Jurkat, Clone E6-1 (cell line): Measurements from ENCODE around the gene LIFR.

Experiments
- DNase-seq: peaks from one replicate; pipeline ENCODE4 v3.0.0-alpha.2; 2011; ENCODE audit warnings: low read depth, low spot score
- H3K4me3 ChIP-seq: 2 replicates; pipeline ENCODE4 v1.5.1; 2011; ENCODE audit warnings: mild to moderate bottlenecking, low read length, control low read depth, moderate library complexity

The LIFR gene

DNA sequence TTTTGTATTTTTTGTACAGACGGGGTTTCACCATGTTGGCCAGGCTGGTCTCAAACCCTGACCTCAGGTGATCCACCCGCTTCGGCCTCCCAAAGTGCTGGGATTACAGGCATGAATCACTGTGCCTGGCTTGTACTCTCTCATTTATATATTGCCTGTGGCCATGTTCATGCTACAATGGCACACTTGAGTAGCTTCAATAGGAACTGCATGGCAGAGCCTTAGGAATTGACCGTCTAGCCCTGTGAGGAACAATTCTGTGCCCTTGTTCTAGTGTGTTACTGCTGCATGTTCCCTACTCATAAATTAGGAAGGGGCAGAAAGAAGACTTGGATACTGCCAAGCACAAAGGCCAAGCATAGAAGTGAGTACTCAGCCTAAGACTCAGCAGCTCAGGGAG, 104.2 kb downstream of the LIFR start:
- H3K4me3 ChIP-seq: no peak overlapping the region
- DNase-seq: no peak

DNA sequence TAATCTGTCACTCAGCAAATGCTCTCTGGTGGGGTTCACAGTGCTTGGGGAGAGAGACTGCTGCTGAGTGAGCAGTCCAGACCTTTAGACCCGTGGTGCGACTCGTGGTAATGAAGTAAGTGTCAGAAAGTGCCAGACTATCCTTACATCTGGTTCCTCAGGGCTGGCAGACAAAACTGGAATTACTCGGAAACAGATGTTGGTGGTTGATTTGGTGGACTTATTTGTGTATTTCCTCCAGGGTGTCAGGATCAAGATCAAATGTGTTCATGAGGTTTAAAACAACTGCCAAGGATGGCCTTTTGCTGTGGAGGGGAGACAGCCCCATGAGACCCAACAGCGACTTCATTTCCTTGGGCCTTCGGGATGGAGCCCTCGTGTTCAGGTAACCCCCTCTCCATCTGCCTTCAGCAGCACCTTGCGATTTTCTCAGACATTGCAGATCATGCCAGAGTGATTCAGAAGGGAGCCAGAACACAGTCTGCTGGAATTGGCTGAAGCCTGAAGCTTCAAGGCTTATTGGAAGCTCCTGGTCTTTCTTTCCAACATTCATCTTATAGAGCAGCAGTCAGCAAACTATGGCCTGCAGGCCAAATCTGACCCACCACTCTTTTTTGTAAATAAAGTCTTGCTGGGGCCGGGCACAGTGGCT, 105.2 kb downstream of the LIFR start:
- DNase-seq: no peak
- no peak overlapping the region for H3K4me3 ChIP-seq

DNA sequence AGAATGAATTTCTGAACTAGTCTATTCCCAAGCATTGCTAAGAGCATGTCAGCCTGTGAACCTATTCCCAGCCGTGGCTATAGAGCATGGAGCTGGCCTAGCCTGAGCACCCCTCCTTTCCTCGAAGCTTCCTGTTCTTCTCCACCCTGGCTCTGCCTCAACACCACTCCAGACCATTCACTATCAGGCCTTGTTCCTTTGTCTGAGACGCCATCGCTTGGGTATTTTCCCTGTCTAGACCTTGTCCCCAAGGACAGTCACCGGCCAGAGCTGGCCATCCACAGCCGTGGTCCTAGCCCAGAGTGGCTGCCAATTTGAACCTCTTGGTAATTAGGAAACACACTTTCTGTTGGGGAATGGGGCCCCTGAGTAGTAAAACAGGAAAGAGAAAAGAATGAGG, 105.8 kb downstream of the LIFR start:
- no peak for DNase-seq

DNA sequence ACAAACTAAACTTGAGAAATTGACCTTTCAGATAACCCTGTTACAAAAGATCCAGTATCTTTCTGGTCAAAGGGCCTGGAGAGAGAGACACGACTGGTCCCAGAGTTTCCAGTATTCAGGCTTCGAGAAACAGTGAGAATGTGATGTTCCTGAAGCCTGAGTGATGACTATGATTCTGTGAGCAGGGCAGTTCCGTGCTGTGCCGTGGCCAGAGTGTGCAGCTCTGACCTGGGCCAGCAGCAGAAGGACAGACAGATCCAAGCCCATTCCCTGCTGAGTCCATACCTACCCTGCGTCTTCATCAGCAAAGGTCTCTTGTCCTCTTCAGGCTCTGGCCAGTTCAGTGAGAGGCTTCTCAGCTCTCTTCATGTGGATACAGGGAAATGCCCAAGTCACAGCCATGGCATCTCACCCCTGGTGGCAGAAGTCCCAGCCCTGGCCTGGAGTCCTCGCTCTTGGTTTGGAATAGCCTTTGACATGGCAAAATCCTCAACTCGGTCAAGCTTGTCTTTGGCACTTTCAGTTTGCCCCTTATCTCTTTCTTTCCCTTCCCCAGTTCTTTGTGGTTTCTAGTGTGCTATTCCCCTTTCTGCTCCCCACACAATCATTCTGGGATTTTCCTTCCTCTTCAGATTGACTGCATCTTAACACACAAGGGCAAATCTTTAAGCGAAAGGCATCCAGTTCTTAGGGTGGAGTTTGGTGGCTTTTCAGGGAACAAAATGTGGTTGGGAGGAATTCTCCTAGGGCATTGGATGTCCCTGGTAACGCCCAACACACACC, 107.7 kb downstream of the LIFR start:
- no peak for DNase-seq
- no peak overlapping the region for H3K4me3 ChIP-seq

More for the DNA sequence above, 105.8 kb downstream of the LIFR start:
- H3K4me3 ChIP-seq: no peak overlapping the region

DNA sequence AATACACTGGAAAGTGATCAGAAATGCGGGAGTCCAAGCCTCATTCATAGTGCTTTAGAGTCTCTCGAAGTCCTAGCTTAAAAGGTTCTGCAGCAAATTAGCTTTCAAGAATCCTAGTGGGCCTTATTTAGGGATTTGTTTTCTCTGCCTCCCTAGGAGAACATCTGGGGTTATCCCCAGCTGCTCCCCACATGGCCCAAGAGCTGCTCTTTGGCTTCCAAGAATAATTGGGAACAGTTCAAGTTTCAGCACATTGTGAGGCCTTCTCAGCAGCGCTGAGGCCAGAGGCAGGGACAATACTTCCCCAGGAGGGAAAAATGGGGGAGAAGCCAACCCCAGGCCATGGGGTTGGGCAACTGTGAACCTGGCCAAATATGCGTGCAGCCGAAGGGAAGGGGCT, 108.7 kb downstream of the LIFR start:
- no peak overlapping the region for H3K4me3 ChIP-seq
- DNase-seq: no peak

DNA sequence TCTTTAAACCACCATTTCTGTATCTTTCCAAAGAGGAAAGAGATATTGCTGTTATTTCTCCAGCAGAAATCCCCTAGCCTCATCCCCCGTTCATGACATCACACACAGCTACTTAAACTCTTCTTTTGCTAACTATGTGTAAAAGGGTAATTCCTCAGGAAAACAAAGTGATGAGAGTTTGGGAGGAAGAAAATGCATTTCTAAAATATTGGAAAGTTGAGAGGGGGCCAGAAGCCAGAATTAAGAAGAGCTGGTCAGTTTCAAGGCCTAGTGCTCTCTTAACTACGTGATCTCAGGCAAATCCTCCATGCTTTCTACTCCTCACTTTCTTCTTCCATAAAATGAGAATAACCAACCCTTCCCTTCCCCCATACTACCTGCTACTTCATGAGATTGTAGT, 109.4 kb downstream of the LIFR start:
- DNase-seq: no peak
- no peak overlapping the region for H3K4me3 ChIP-seq

DNA sequence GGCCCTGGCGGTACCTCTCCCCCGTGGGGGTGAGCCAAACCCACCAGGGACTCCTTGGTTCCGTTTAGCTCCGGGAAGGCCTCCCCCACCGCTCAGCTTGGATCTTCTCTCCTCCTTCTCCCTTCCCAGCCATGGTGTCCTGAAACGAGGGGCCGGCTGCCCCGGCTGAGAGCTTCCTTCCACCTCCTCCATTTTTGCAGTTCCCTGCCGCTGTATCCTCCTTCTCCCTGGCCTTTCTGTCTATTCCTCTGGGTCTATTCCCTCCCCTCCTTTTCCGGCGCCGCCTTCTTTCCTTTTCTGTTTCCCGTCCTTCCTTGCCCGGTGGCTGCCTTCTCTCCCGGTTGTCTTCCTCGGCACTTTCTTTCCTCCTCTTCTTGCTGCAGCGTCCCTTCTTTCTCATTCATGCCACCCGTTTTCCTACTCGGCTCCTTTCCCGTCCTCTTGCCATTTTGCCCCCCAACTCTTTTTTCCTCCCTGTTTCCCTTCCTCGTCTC, 110.4 kb downstream of the LIFR start:
- no peak overlapping the region for H3K4me3 ChIP-seq
- DNase-seq: no peak

DNA sequence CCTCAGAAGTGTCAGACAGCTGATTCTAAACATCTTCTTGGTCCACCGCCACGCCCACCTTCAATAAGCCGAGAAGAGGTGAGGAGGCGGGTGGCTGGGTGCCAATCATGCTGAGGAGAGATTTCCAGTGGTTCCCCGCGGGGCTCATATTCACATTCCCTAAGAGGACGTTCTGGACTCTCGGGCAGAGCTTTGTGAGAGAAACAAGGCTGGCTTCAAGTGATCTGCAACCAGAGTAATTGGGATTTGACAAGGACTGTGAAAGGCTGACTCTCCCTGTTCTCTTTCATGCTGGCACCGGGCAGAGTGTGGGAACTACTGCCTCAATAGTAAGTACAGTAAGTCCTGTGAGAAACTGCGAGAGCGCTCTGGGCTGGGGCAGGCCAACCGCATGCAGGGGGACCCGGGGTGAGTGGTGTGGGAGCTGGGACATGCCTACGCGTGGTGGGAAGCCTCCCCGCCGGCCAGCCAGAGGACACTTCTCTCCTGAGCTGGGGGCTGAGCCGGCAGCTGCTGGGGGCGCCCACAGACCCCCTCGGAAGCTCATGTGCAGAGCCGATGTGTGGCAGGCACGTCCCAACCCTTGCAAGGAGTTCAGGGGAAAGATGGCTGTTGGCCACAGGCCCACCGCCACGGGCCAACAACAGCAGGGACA, 110.9 kb downstream of the LIFR start:
- no peak for DNase-seq
- no peak overlapping the region for H3K4me3 ChIP-seq

DNA sequence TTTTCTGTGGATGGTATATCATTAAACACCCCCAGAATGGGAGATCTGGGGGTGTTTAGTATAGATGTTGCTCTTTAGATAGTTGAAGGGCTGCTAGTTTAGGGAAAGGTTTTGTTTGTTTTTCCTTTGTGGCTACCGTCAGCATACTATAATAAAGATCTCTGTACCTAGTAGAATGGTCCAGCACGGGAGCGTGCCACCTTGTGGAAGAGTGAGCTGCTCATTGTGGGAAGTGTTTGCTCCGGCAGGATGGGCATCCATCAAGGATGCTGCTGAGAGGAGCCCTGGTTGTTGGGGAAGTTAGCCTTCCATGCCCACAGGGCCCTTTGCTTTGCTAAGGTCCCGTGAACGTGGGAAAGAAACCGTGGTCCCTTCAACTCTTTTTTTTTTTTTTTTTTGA, 113.1 kb downstream of the LIFR start:
- DNase-seq: no peak
- no peak overlapping the region for H3K4me3 ChIP-seq

DNA sequence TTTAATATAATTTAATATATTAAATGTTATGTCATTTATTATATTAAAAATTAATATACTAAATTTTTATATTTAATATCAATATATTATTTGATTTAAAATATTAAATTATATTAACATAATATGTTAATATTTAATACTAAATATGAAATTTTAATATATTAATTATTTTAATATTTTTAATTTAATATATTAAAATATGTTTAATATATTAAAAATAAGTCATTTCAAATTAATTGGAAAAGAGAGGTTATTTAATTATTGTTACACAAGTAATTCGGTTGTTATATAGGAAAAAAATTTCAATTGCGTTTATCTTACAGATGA, 114.2 kb downstream of the LIFR start:
- H3K4me3 ChIP-seq: no peak overlapping the region
- DNase-seq: no peak

DNA sequence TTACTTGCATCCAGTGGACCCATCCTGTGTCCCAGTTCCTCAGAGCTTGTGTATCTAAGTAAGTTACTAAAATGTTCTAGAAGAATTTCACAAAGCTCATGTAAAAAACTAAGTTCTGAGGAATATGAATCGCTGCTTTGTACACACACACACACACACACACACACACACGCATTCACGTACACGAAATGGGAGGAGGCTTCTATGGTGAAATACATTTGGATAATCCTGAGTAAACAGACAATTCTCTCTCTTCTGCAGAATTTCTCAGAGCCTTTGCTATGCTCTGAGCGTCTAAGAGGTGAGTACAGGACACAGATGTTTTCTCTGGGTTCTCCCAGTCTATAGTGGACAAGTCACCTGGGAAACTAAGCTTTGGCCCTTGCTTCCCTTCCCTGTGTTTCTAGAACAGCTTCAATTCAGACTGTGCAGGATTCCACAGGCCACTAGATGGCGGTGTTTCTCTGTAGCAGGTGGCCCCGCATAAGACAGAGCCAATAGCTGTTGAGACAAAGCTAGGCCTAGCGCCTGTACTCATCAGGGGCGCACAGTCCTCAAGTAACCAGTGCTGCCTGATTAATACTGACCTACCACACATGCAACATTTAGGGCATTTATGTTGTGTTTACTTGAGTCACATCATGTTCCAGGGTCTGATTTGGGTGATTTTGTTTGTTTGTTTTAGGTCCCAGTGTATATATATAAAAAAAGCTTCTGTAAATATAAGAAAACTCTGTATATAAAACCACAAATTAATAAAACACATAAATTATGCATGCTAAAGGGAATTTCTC, 114.8 kb downstream of the LIFR start:
- H3K4me3 ChIP-seq: no peak overlapping the region
- DNase-seq: peak; percentile 80

DNA sequence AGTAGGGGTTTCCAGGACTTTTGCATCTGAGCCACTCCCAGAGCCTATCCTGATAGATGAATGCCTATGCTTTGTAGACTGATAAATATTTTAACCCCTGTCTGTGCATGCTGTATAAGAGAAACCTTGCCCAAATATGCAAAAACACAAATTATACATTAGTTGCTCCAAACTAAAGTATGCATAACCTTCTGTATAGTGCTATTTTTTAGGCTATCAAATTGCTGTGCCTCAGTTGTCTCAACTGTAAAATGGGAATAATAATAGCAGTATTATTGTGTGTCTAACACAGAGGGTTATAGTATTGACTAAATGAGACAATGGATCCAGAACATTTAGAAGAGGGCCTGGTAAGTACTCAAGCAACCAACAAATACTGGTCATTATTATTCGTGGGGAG, 117.7 kb downstream of the LIFR start:
- no peak for DNase-seq
- no peak overlapping the region for H3K4me3 ChIP-seq

DNA sequence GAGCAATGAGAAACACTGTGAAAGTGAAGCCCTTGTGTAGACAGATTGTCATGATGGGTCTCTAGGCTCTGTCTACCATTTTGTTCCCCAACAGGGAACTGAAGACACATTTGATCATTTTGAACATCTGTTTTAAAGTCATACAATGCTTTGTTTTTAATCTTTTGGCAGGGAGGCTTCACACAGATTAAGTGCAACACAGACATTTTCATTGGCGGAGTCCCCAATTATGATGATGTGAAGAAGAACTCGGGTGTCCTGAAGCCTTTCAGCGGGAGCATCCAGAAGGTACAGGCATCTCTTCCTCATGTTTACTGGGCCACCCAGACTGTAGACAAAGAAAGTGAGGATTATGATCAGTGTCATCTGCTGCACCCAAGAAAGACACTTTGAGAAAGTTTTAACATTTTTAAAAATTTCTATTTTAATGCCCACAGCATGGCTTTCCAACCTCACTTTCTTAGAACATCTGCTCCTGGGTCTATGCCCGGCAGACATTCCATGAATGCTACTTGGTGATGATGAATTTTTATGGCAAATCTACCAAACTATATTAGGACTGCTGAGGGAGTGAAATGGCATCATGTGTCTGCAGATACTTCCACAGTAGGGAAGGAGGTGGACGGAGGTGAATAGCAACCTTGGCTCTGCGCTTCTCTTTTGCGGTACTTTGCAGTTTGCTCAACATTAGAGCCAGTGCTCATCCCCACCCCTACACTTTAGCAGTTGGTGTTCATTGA, 121.3 kb downstream of the LIFR start:
- no peak overlapping the region for H3K4me3 ChIP-seq
- DNase-seq: no peak

DNA sequence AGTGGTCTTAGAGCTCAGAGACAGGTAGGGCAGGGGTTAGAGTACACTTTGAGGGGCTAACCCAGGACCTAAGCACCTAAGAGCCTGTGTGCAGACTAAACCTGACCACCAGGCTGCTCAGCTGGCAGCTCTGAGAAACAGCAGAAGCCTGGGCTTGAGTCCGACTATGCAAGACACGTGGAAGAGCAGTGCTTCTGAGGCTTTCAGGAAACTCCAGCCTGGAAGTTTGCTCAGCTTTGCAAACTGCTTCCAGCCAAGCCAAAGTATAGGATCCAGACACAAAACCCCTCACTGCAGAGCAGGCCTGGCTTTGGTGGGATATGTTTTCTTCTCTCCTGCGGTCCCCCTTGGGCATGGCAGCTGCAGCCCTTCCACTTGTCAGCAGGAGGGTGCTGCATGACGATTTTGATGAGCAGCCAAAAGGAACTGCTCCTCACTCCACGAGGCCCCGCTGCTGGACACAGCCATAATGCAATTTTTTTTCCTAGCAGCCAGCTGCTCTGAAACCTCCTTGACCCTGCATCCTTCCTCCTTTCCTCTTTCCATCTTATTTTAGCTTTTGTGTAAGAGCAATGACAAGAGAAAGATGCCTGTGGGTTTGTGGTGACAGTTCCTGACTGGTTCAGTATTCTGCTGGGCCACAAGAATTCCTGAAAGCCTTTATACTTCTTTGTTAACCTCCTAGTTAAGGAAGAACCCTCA, 123.1 kb downstream of the LIFR start:
- no peak for DNase-seq
- H3K4me3 ChIP-seq: no peak overlapping the region

DNA sequence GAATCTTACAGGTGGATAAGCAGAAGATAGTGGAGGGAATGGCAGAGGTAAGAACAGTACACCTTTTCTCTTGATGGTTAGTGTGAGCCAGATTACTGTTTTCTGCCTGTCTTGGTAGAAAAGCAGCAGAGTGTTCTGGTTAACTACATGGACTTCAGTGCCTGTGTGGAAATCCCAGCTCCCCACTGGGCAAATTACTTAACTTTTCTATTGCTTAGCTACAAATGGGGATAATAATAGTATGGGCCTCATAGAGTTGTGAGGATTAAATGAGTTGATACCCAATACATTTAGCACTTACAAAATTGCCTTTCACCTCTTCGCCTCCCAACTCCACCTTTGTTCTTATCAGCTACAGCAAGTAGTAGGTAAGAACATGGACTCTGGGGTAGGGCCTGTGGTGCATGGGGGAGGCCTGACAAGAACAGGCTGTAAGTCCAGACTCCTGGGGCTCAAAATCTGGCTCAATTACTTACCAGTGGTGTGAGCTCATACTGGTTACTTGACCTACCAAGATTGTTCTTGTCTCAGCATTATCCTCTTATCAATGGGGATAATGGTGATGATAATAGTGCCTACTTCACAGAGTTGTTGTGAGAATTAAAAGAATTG, 125.1 kb downstream of the LIFR start:
- H3K4me3 ChIP-seq: no peak overlapping the region
- DNase-seq: no peak

DNA sequence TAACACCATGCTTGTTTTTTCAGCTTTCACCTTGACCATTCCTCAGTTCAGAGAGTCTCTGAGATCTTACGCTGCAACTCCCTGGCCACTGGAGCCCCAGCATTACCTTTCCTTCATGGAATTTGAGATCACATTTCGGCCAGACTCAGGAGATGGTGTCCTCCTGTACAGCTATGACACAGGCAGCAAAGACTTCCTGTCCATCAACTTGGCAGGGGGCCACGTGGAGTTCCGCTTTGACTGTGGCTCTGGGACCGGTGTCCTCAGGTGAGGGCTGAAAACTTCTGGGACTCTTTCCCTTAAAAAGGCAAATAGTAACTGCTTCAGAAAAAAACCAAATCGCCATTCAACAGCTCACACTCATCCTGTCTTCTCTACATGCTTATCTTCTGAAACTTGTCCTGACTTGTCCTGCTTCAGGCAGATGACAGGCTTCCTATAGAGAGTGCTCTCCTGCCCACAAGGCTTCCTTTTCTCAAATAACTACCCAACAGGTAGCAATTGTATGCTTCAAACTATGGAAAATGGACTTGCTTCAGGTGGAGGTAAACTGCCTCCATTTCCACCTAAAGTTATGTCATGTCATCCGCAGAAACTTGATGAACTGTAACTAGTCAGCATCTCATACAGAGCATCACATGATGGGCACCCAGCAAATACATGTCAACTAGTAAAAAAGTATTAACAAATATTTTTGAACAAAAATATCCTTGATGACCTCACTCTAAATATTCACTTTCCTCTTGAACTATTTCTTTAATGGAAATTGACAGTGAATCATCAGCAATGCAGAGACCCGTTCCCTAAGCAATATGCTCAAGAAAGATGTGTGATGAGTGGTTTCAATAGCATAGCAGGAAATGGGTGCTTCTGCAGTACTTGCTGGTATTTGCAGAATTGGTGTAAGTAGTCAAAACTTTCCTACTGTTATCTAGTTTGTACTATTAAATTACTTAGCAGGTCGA, 129.2 kb downstream of the LIFR start:
- DNase-seq: no peak

DNA sequence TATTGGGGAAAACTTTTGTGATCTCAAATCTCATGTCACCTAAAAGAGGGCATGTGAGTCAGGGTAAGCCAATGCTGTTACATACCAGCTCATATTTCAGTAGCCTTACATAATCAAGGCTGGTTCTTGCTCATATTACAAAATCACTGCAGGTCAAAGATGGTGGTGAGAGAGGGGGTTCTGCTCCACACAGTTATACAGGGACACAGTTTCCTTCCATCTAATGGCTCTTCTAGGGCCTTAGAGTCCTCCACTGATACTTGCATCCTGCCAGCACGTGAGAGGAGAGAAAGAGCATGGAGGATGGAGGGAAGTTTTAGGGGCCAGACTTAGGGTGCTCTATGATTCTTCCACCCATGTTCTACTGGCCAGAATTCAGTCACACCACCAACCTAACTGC, 130.0 kb downstream of the LIFR start:
- DNase-seq: no peak
- no peak overlapping the region for H3K4me3 ChIP-seq

More for the DNA sequence above, 129.2 kb downstream of the LIFR start:
- H3K4me3 ChIP-seq: no peak overlapping the region
